Endothelial cell of umbilical vein (primary cell): ENCODE results near the gene ATP8B3. TPM values are rescaled to one million over a fixed set of nuclear protein-coding genes. Genes with fewer than 3 reads are reported as not detected.

Experiments
- BruUV-seq: library from RNA; stranded (reverse); fragments of 400-500 nt; replicated peaks from 2 replicates; lab custom pipeline; 2021; lab: Mats Ljungman, UMichigan
- CTCF ChIA-PET: fragments of 300-600, 350-600 bp; sonication (Branson Sonifier 250); formaldehyde crosslinking; loops from one replicate; lab custom pipeline; 2021; ENCODE audit warnings: antibody characterized with exemption, inconsistent platforms; lab: Charles Lee
- POLR2A ChIA-PET: fragments of 300-600, 350-600 bp; sonication (Branson Sonifier 250); formaldehyde crosslinking; loops from one replicate; lab custom pipeline; 2021; ENCODE audit warnings: antibody characterized with exemption, inconsistent platforms; lab: Charles Lee
- DNase-seq: peaks from one replicate; pipeline ENCODE4 v3.0.0-alpha.2; 2011; ENCODE audit warnings: low read depth, low spot score
- FAIRE-seq: peaks from 2 replicates; lab custom pipeline; 2011; peaks lifted over from hg19 to GRCh38; lab: Jason Lieb, UNC
- H2AFZ ChIP-seq: 2 replicates; pipeline ENCODE4 v1.6.0; 2012; ENCODE audit warnings: low read depth, low read length, control low read depth, inconsistent platforms
- H3K27ac ChIP-seq: 2 replicates; pipeline ENCODE4 v1.5.1; 2011; ENCODE audit warnings: low read depth, mild to moderate bottlenecking, control low read depth, low read length, moderate library complexity; ENCODE audit not compliant: insufficient read depth
- H3K27me3 ChIP-seq, 2 experiments: 2 replicates each; pipeline versions ENCODE4 v1.6.0 to v1.6.1; 2011; ENCODE audit warnings: low read length in 2 of 2, mixed read lengths in 1 of 2; ENCODE audit not compliant: control insufficient read depth in 2 of 2, insufficient read depth in 2 of 2
- H3K36me3 ChIP-seq, 2 experiments: 2 replicates in 1 of 2; 3 replicates in 1 of 2; pipeline ENCODE4 v1.5.1; 2011; ENCODE audit warnings: low read length in 2 of 2, mild to moderate bottlenecking in 1 of 2, moderate library complexity in 1 of 2; ENCODE audit not compliant: control insufficient read depth in 2 of 2, insufficient read depth in 2 of 2; ENCODE audit errors: extremely low read depth in 1 of 2
- H3K4me1 ChIP-seq: 3 replicates; pipeline ENCODE4 v1.5.1; 2011; ENCODE audit warnings: mild to moderate bottlenecking, low read length; ENCODE audit not compliant: control insufficient read depth, insufficient read depth; ENCODE audit errors: extremely low read depth
- H3K4me2 ChIP-seq: 2 replicates; pipeline ENCODE4 v1.6.1; 2011; ENCODE audit warnings: low read length, control low read depth, mixed read lengths; ENCODE audit not compliant: insufficient read depth
- H3K4me3 ChIP-seq, 3 experiments: fragments of 200-600 bp in 1 of 3; sonication (generic), shearing (Covaris generic) in 1 of 3; replicated peaks in 1 of 3; 2 replicates each; pipeline ENCODE4 v1.5.1; 2011 to 2016; ENCODE audit warnings: control low read depth in 3 of 3, low read length in 3 of 3, mild to moderate bottlenecking in 2 of 3, inconsistent platforms in 1 of 3, low read depth in 1 of 3, moderate library complexity in 1 of 3; ENCODE audit not compliant: insufficient read depth in 1 of 3
- H3K79me2 ChIP-seq: 2 replicates; pipeline ENCODE4 v1.6.0; 2012; ENCODE audit warnings: low read length, inconsistent platforms; ENCODE audit not compliant: control insufficient read depth, insufficient read depth
- H3K9ac ChIP-seq: replicated peaks from 2 replicates; pipeline ENCODE3; 2011; ENCODE audit warnings: low read length, control low read depth; ENCODE audit not compliant: insufficient read depth; ENCODE audit errors: extremely low read depth
- H3K9me1 ChIP-seq: replicated peaks from 3 replicates; pipeline ENCODE4 v1.6.0; 2011; ENCODE audit warnings: mild to moderate bottlenecking, low read length; ENCODE audit not compliant: control insufficient read depth, insufficient read depth; ENCODE audit errors: extremely low read depth
- H3K9me3 ChIP-seq: replicated peaks from 2 replicates; pipeline ENCODE4 v1.5.1; 2012; ENCODE audit warnings: low read length, inconsistent platforms; ENCODE audit not compliant: control insufficient read depth, insufficient read depth
- H4K20me1 ChIP-seq: replicated peaks from 2 replicates; pipeline ENCODE3; 2011; ENCODE audit warnings: mild to moderate bottlenecking, low read length; ENCODE audit not compliant: control insufficient read depth, insufficient read depth; ENCODE audit errors: extremely low read depth
- CTCF ChIP-seq, 2 donors: IDR thresholded peaks; 1 replicate in 1 of 2; 2 replicates in 1 of 2; pipeline ENCODE4 v1.5.1; 2011; ENCODE audit warnings: low read length in 2 of 2, mild to moderate bottlenecking in 2 of 2, moderate library complexity in 2 of 2, control low read depth in 1 of 2, inconsistent platforms in 1 of 2, low read depth in 1 of 2; ENCODE audit not compliant: insufficient read depth in 1 of 2; ENCODE audit errors: extremely low read depth in 1 of 2
- EZH2 ChIP-seq: IDR thresholded peaks from 2 replicates; pipeline ENCODE4 v1.6.1; 2012; ENCODE audit warnings: borderline replicate concordance, low read depth, mild to moderate bottlenecking, moderate library complexity, low read length, inconsistent platforms; ENCODE audit not compliant: severe bottlenecking
- FOS ChIP-seq: IDR thresholded peaks from 2 replicates; pipeline ENCODE4 v1.6.1; 2011; ENCODE audit warnings: mild to moderate bottlenecking, low read length, moderate library complexity, borderline replicate concordance; ENCODE audit not compliant: insufficient read depth
- GATA2 ChIP-seq: IDR thresholded peaks from 2 replicates; pipeline ENCODE4 v1.7.0; 2011; ENCODE audit warnings: low read depth, mild to moderate bottlenecking, moderate library complexity, mixed read lengths, low read length; ENCODE audit not compliant: insufficient read length, insufficient read depth
- JUN ChIP-seq: IDR thresholded peaks from 2 replicates; pipeline ENCODE4 v1.6.1; 2011; ENCODE audit warnings: borderline replicate concordance, low read depth; ENCODE audit not compliant: insufficient read length, insufficient read depth
- MAX ChIP-seq: IDR thresholded peaks from 2 replicates; pipeline ENCODE4 v1.6.1; 2011; ENCODE audit not compliant: insufficient read depth, insufficient read length
- MYC ChIP-seq: IDR thresholded peaks from one replicate; pipeline ENCODE4 v1.6.1; 2011; ENCODE audit warnings: mild to moderate bottlenecking, low read depth, low read length
- POLR2A ChIP-seq: IDR thresholded peaks from 2 replicates; pipeline ENCODE4 v1.6.1; 2012; ENCODE audit warnings: low read depth, mild to moderate bottlenecking, control low read depth, low read length
- POLR2AphosphoS5 ChIP-seq: IDR thresholded peaks from 2 replicates; pipeline ENCODE4 v1.6.1; 2012; ENCODE audit warnings: low read depth, mild to moderate bottlenecking, control low read depth, low read length, moderate library complexity; ENCODE audit not compliant: insufficient read depth
- dilution Hi-C: fragments of 300-500 bp; cut with MboI; formaldehyde crosslinking; loops from one replicate; pipeline ENCODE4 v1.15.0; 2019; ENCODE audit warnings: low sequenced_read_pairs; ENCODE audit not compliant: extremely low pct_ligation_motif_present
- intact Hi-C: fragments of 100-400 bp; cut with micrococcal nuclease; formaldehyde crosslinking; loops from one replicate; pipeline ENCODE4 v1.10.0; 2022
- polyA plus RNA-seq, 4 experiments: library from polyadenylated mRNA; depleted of rRNA in 3 of 4; stranded (reverse) in 3 of 4; unstranded in 1 of 4; fragments of >200 nt; gene quantifications; 2 replicates each; pipeline versions ENCODE4 v1.2.1 to v1.2.3, GENCODE V29; 2011 to 2012; ENCODE audit warnings: missing spikeins in 1 of 4
- total RNA-seq: library from RNA; stranded (reverse); gene quantifications from 2 replicates; pipeline ENCODE4 v1.2.3, GENCODE V29; 2021

The ATP8B3 gene
- total and polyA plus RNA-seq, 2 donors (not counting 3 experiments of a cell fraction or from before 2014, with no cell fraction given): 1.1 to 7.3 TPM

- H3K79me2 ChIP-seq: no peaks in the 10 kb centered on the region
- no peaks in the 10 kb centered on the region for H4K20me1 ChIP-seq
- H3K4me3 ChIP-seq: no peak overlapping the region
- intact Hi-C loops (no loop called here), dilution Hi-C loops (no loop called here)
- no peak overlapping the region for H3K9ac ChIP-seq
- DNase-seq: no peak
- no peak overlapping the region for H3K27ac ChIP-seq
- TF ChIP-seq GATA2 (no peak), FOS (no peak), MYC (no peak), POLR2A (no peak), JUN (no peak), MAX (no peak), CTCF (IDR thresholded peaks at IDR 0.05; ENCODE audit: extremely low read depth in 1 of 2, insufficient read depth in 1 of 2, low read depth in 1 of 2, low read length in 2 of 2) (no peak), POLR2AphosphoS5 (no peak), EZH2 (no peak)
- H3K27me3 ChIP-seq: peaks cover 0 to 5% of the 10 kb centered on the region in 2 experiments
- no TSS peak for BruUV-seq
- H3K36me3 ChIP-seq: no peaks in the 10 kb centered on the region
- no peak for FAIRE-seq
- no peaks in the 10 kb centered on the region for H3K4me1 ChIP-seq
- no peaks in the 10 kb centered on the region for H3K9me3 ChIP-seq
- no peaks in the 10 kb centered on the region for H3K9me1 ChIP-seq
- ChIA-PET POLR2A (no interaction called here), CTCF (no interaction called here)
- no peak overlapping the region for H3K4me2 ChIP-seq
- H2AFZ ChIP-seq: no peak overlapping the region
These were observed 72.0 kb downstream of the ATP8B3 start for GRCh38 chr19:1739960-1740629.
